ENCODE results near the gene UBE2L5.

- TF ChIP-seq CTCF (conservative IDR thresholded peaks at IDR 0.05; ENCODE audit: low read length): no peak
- TF ChIP-seq EZH2phosphoT487 (IDR thresholded peaks at IDR 0.05; ENCODE audit: borderline replicate concordance, low read depth, low read length): no peak
Measured at GRCh38 chr13:30465593-30466357, 43.5 kb downstream of the UBE2L5 start, which contains the start of gene HMGB1.

Measured in OCI-LY7 (cell line).